Measurements from ENCODE around the gene INSL4. TPM values are rescaled to one million over a fixed set of nuclear protein-coding genes. Genes with fewer than 3 reads are reported as not detected.

INSL4 gene
- total RNA-seq (2014; rRNA removed; shearing (Covaris generic)): not detected in 2 replicates

DNA sequence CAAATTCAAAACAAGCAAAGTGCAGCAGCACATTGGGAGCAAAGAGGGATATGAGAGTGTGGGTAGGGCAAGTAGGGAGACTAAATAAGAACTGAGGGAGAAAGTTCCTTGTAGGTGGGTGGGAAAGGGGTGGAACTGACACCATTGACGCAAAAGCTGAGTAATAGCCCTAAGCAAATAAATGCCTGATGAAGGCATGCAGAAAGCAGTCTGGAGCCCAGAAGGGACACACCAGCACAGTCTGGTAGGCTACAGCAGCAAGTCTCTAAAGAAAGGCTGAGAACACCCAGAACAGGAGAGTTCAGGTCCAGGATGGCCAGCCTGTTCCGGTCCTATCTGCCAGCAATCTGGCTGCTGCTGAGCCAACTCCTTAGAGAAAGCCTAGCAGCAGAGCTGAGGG, at the start of gene INSL4:
TSS of gene INSL4 (plus strand) at position 208 of the 400 bp plus-strand sequence. CDS start at position 313, 105 bp downstream.
- peak; percentile 50 for DNase-seq (ENCODE audit: low read depth)

DNA sequence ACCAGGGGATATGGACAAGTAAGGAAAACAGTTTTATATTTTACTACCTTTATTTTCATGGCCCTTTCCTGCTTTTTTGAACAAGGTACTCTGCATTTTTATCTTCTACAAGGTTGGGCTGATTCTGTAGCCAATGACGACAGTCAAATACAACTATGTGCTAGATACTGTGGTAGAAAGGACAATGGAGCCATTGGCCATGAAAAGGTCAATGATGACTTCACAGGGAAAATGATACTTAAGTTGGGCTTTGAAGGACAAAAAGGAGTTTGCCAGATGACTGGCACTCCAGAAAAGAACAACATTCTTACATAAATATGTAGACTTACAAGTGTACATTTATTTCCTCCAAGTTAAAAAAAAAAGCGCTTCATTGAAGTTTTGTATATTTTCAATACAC, 46.4 kb upstream of the INSL4 start:
- DNase-seq (ENCODE audit: low read depth): no peak

- DNase-seq (ENCODE audit: low read depth): no peak
Measured at GRCh38 chr9:5185220-5185840, 45.9 kb upstream of the INSL4 start, which contains the start of gene INSL6. TSS of gene INSL6 (minus strand) at chr9:5185639. CDS start at chr9:5185602, 37 bp downstream.

GRCh38 chr9:5186416-5187169, 44.6 kb upstream of the INSL4 start:
- DNase-seq (ENCODE audit: low read depth): peak; percentile 76

DNA sequence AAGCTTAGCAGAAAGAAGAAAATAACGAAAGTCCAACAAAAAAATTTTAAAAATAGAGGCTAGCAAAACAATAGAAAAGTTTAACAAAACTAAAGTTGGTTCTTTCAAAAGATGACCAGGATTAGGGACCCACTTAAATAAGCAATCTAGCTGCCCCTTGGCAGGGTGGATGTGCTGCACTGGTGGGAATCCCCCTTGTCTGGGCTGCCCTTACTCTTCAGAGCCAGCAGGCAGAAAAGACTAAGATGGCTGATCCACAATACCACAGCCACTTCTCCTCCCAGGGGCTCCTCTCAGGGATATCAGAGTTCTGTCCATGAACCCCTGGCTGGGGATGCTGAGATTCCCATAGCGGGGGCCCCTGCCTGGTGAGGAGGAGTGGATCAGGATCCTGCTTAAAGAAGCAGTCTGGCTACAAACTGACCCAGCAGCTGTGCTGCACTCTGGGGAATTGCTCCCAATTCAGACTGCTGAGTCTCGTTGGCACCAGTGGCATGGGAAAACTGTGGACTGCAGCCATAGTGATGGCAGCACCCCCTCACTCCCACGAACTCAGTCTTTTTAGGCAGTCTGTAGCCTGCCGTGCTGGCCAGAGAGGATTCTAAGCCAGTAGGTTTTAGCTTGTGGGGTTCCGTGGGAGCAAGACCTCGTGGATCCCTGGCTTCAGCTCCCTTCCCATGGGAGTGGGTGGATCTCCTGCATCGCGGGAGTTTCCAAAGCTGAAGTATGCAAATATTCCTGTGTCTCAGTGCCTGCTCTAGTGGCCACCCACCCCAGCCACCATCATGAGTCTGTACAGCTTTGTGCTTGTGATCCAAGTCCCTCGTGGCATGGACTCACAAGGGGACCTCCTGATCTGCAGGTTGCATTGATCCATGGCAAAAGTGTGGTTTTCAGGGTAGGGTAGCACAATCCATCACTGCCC, 42.9 kb upstream of the INSL4 start:
- DNase-seq (ENCODE audit: low read depth): no peak

GRCh38 chr9:5191985-5192384, 39.2 kb upstream of the INSL4 start:
- no peak for DNase-seq (ENCODE audit: low read depth)

- no peak for DNase-seq (ENCODE audit: low read depth)
Measured at GRCh38 chr9:5193345-5193744, 37.9 kb upstream of the INSL4 start.

- DNase-seq (ENCODE audit: low read depth): no peak
Measured at GRCh38 chr9:5195463-5195862, 35.8 kb upstream of the INSL4 start.

GRCh38 chr9:5205071-5205470, 26.1 kb upstream of the INSL4 start:
- no peak for DNase-seq (ENCODE audit: low read depth)

DNA sequence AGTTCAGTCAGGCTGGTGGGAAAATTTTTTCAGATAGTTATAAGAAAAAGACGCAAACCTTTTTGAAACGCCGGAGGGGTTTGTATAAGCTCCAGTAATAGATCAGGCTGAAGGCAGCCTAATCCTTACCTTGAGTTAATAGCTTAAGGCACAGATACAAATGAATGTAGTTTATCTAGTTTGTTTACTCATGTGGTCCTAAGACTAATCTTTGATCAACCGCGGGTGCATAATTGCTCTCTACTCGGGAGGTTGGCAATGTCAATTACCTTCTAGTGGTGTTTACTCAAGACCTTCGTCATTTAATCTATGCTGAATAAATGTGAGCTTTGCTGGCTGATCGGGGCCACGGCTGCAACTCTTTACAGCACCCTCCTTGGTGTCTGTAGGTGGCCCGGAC, 665 bp upstream of the INSL4 start:
- DNase-seq (ENCODE audit: low read depth): no peak

- peak; percentile 35 for DNase-seq (ENCODE audit: low read depth)
Measured at GRCh38 chr9:5263351-5264218, 32.4 kb downstream of the INSL4 start.

DNA sequence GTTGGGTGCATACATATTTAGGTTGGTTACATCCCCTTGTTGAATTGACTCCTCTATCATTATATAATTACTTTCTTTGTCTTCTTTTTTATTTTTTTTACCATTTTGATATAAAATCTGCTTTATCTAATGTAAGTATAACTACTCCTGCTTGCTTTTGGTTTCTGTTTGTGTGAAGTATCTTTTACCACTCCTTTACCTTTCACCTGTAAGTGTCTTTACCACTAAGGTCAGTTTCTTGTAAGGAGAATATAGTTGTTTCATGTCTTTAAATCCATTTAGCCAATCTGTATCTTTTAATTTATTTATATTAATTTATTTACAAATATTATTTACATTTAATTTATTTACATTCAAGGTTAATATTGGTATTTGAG, 33.0 kb downstream of the INSL4 start:
- DNase-seq (ENCODE audit: low read depth): no peak

- DNase-seq (ENCODE audit: low read depth): no peak
Measured at GRCh38 chr9:5265939-5266338, 34.7 kb downstream of the INSL4 start.

GRCh38 chr9:5269249-5269715, 38.1 kb downstream of the INSL4 start:
- DNase-seq (ENCODE audit: low read depth): peak; percentile 88

DNA sequence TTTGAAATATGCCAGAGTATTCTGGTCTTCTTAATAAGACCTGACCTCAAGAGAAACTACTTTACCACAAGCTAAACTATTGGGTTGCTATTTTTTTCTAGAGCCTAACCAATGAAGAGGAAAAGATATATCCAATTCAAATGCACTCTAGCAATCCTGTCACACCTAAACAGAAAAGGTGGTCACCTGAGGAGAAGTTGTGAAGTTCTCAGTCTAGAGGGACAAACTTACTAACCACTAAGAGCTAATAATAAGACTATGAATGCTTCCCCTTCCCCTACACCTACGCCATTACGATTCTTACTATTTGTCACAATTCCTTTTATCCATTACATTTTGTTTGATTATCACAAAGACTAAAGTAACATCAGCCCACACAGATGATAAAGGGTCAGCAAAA, 43.6 kb downstream of the INSL4 start:
- DNase-seq (ENCODE audit: low read depth): no peak

GRCh38 chr9:5278486-5278885, 47.3 kb downstream of the INSL4 start:
- no peak for DNase-seq (ENCODE audit: low read depth)

Other genes with a start within 250 kb of the INSL4 start
- 12.3 and 12.5 TPM in 2 replicates for gene JAK2, start 246.1 kb upstream of the INSL4 start, total RNA-seq (2014; rRNA removed; shearing (Covaris generic))
- not detected in 2 replicates for gene INSL6, start 45.8 kb upstream of the INSL4 start, total RNA-seq (2014; rRNA removed; shearing (Covaris generic))
- not detected in 2 replicates for gene RLN2, start 73.3 kb downstream of the INSL4 start, total RNA-seq (2014; rRNA removed; shearing (Covaris generic))
- gene RLN1, start 108.5 kb downstream of the INSL4 start, total RNA-seq (2014; rRNA removed; shearing (Covaris generic)): 0.11 and 0.21 TPM in 2 replicates
- gene PLGRKT, start 206.5 kb downstream of the INSL4 start, total RNA-seq (2014; rRNA removed; shearing (Covaris generic)): 59.3 and 73.3 TPM in 2 replicates
- 17.0 and 21.1 TPM in 2 replicates for gene CD274, start 219.1 kb downstream of the INSL4 start, total RNA-seq (2014; rRNA removed; shearing (Covaris generic))

Data from Daoy (cell line).